Measurements from ENCODE around the gene RBKS.

- no peak for TF ChIP-seq CTCF (conservative IDR thresholded peaks at IDR 0.05)
- TF ChIP-seq EZH2 (IDR thresholded peaks at IDR 0.05; ENCODE audit: low read depth) = no peak
Measured at GRCh38 chr2:27796791-27797765, 93.1 kb downstream of the RBKS start.

Data from PC-9 (cell line).